Heart left ventricle (tissue), 13 donors: ENCODE data around the gene PRPF39.

Source experiments
- CTCF ChIP-seq, 12 donors: fragments of 200-600 bp; sonication (generic) in 4 of 12; IDR thresholded peaks; one replicate each; pipeline versions ENCODE4 v1.5.0 to v1.8.0; 2018 to 2022; ENCODE audit warnings: antibody characterized with exemption in 12 of 12, mild to moderate bottlenecking in 5 of 12
- POLR2A ChIP-seq, 2 donors: fragments of 450-650 bp; IDR thresholded peaks; one replicate each; pipeline ENCODE4 v1.6.1; 2017; ENCODE audit warnings: antibody characterized with exemption in 2 of 2, mild to moderate bottlenecking in 2 of 2, moderate library complexity in 2 of 2
- donor health status: ischemic (EF 13 %, LVEDD 7.1; RV severe dilation, severe dysfunction).
- donor health status: DM: no; HTN: yes; CAD: no.
- donor health status: DM: no; HTN: no; CAD: no.
- donor health status: ischemic (EF 25% LVEDD 6.9; RV normal size, moderate dysfunction).
- donor health status: ischemic (EF 25% LVEDD 5.7; RV mildly dilated, moderate dysfunction).
- donor health status: ischemic (EF 35%, LVEDD 5.7; RV mildly dilated, moderate dysfunction).
- donor health status: nonischemic (EF 11% LVEDD 7.7; RV severe dilation, severe dysfunction).
- donor health status: DM: yes; HTN: yes; CAD: no.
- donor health status: PGD.
- donor health status: ischemic (EF 29% LVEDD 5.4; RV normal size, mild dysfunction).
- donor health status: nonischemic (EF 23%, LVEDD 6.1; RV moderate dilation, normal function).

- TF ChIP-seq CTCF (IDR thresholded peaks at IDR 0.05), result no peak
- TF ChIP-seq POLR2A (IDR thresholded peaks at IDR 0.05), result no peak
Measured at GRCh38 chr14:45038865-45039264, 45.1 kb upstream of the PRPF39 start.
